A549 (cell line): ENCODE results near the gene FBXW9. TPM values are rescaled to one million over a fixed set of nuclear protein-coding genes. Genes with fewer than 3 reads are reported as not detected.

ENCODE experiments used
- ATAC-seq, 2 experiments: fragments of 200-7000 bp in 1 of 2; fragments of >200 bp in 1 of 2; cut with Nextera tagmentation in 1 of 2; cut with Tn5 transposase in 1 of 2; 3 replicates each; pipeline versions ENCODE4 v1.8.0 to v1.9.1; 2018 to 2020; ENCODE audit warnings: mild to moderate bottlenecking in 1 of 2, moderate library complexity in 1 of 2
- CTCF ChIA-PET: fragments of 300-600 bp; sonication (Branson Sonifier 250); formaldehyde crosslinking; extraction: SDS; loops from one replicate; lab custom pipeline; 2021; ENCODE audit warnings: antibody characterized with exemption, inconsistent platforms; lab: Yijun Ruan, JAX
- POLR2A ChIA-PET: fragments of 350-600 bp; formaldehyde crosslinking; extraction: SDS; loops from one replicate; lab custom pipeline; 2021; ENCODE audit warnings: antibody characterized with exemption, inconsistent platforms; lab: Yijun Ruan, JAX
- DNase-seq, 2 experiments: peaks; one replicate each; pipeline versions ENCODE4 v3.0.0 to v3.0.0-alpha.2; 2011 to 2016; ENCODE audit warnings: low read depth in 1 of 2, low spot score in 1 of 2
- FAIRE-seq: peaks from 2 replicates; lab custom pipeline; 2011; peaks lifted over from hg19 to GRCh38; lab: Jason Lieb, UNC
- H3K27ac ChIP-seq, 2 experiments: fragments of >200 bp; sonication (Bioruptor Twin); formaldehyde crosslinking; 3 replicates each; pipeline ENCODE4 v1.5.1; 2016 to 2017
- H3K4me1 ChIP-seq: fragments of >200 bp; sonication (Bioruptor Twin); formaldehyde crosslinking; 3 replicates; pipeline ENCODE4 v1.6.1; 2016
- H3K4me2 ChIP-seq: fragments of >200 bp; sonication (Bioruptor Twin); formaldehyde crosslinking; 3 replicates; pipeline ENCODE4 v1.6.1; 2016
- H3K4me3 ChIP-seq: fragments of >200 bp; sonication (Bioruptor Twin); formaldehyde crosslinking; 3 replicates; pipeline ENCODE4 v1.5.1; 2016
- H3K9me3 ChIP-seq: fragments of >200 bp; sonication (Bioruptor Twin); formaldehyde crosslinking; 3 replicates; pipeline ENCODE4 v1.6.1; 2016
- ATOH8 ChIP-seq: fragments of 250-450 bp; sonication (Bioruptor Pico); IDR thresholded peaks from 2 replicates; pipeline ENCODE4 v1.5.0; 2020; ENCODE audit warnings: low read depth, mild to moderate bottlenecking, moderate library complexity
- EHMT2 ChIP-seq: fragments of 200-600 bp; sonication (generic); IDR thresholded peaks from 2 replicates; pipeline ENCODE4 v1.6.1; 2016; ENCODE audit warnings: antibody characterized with exemption, low read depth, mild to moderate bottlenecking, moderate library complexity
- EP300 ChIP-seq, 2 experiments: fragments of >200 bp; sonication (Bioruptor Twin); formaldehyde crosslinking; IDR thresholded peaks; 2 replicates in 1 of 2; 3 replicates in 1 of 2; pipeline ENCODE4 v1.6.1; 2016 to 2017
- FOSL2 ChIP-seq, 2 experiments: fragments of 450-650 bp in 1 of 2; fragments of >200 bp in 1 of 2; sonication (Bioruptor Twin) in 1 of 2; formaldehyde crosslinking; IDR thresholded peaks; 2 replicates each; pipeline versions ENCODE4 v1.5.0 to v1.6.1; 2016 to 2020; ENCODE audit warnings: mild to moderate bottlenecking in 1 of 2, moderate library complexity in 1 of 2
- GATA3 ChIP-seq: IDR thresholded peaks from 2 replicates; pipeline ENCODE4 v1.6.1; 2012; ENCODE audit warnings: borderline replicate concordance
- HDAC2 ChIP-seq: fragments of 200-600 bp; sonication (generic); IDR thresholded peaks from 2 replicates; pipeline ENCODE4 v1.6.1; 2016
- HMGXB4 ChIP-seq: fragments of 250-450 bp; sonication (Bioruptor Pico); IDR thresholded peaks from 2 replicates; pipeline ENCODE4 v1.5.0; 2021; ENCODE audit warnings: mild to moderate bottlenecking, moderate library complexity, borderline replicate concordance
- HOXB13 ChIP-seq: fragments of 250-450 bp; sonication (Bioruptor Pico); IDR thresholded peaks from 2 replicates; pipeline ENCODE4 v1.5.0; 2020; ENCODE audit warnings: low read depth, mild to moderate bottlenecking, moderate library complexity
- HOXB5 ChIP-seq: fragments of 250-450 bp; sonication (Bioruptor Pico); IDR thresholded peaks from 2 replicates; pipeline ENCODE4 v1.5.0; 2020; ENCODE audit warnings: mild to moderate bottlenecking, moderate library complexity
- JUNB ChIP-seq: fragments of >200 bp; sonication (Bioruptor Twin); formaldehyde crosslinking; IDR thresholded peaks from 2 replicates; pipeline ENCODE4 v1.6.1; 2016
- KDM1A ChIP-seq: fragments of 200-600 bp; sonication (generic); IDR thresholded peaks from 2 replicates; pipeline ENCODE4 v1.6.1; 2016; ENCODE audit warnings: low read depth, mild to moderate bottlenecking
- MAFK ChIP-seq: fragments of 450-650 bp; IDR thresholded peaks from 2 replicates; pipeline ENCODE4 v1.6.1; 2014; ENCODE audit not compliant: partially characterized antibody
- MAZ ChIP-seq: fragments of 150-350 bp; IDR thresholded peaks from 2 replicates; pipeline ENCODE4 v1.6.1; 2014; ENCODE audit warnings: antibody characterized with exemption, low read depth, low read length, borderline replicate concordance
- NR3C1 ChIP-seq: fragments of >200 bp; sonication (Bioruptor Twin); formaldehyde crosslinking; IDR thresholded peaks from 3 replicates; pipeline ENCODE4 v1.6.1; 2017
- PBX3 ChIP-seq: IDR thresholded peaks from 2 replicates; pipeline ENCODE4 v1.6.1; 2012
- POLR2A ChIP-seq: IDR thresholded peaks from 2 replicates; pipeline ENCODE4 v1.6.1; 2012; ENCODE audit warnings: mild to moderate bottlenecking, low read length
- POLR2AphosphoS2 ChIP-seq: conservative IDR thresholded peaks from 2 replicates; pipeline ENCODE4 v1.6.1; 2012; ENCODE audit warnings: low read length, improper control_type of control experiment, inconsistent platforms
- REST ChIP-seq: fragments of 200-600 bp; sonication (generic); IDR thresholded peaks from 2 replicates; pipeline ENCODE4 v1.6.1; 2016; ENCODE audit warnings: antibody characterized with exemption, mild to moderate bottlenecking, moderate library complexity
- TFCP2L1 ChIP-seq: fragments of 250-450 bp; sonication (Bioruptor Pico); IDR thresholded peaks from 2 replicates; pipeline ENCODE4 v1.5.0; 2021; ENCODE audit warnings: mild to moderate bottlenecking
- ZNF302 ChIP-seq: fragments of 250-450 bp; sonication (Bioruptor Pico); IDR thresholded peaks from 2 replicates; pipeline ENCODE4 v1.9.0; 2021; ENCODE audit warnings: inconsistent platforms, mild to moderate bottlenecking, moderate library complexity
- WGBS: methylation state at CpG from one replicate; pipeline ENCODE4 v1.1.6; 2017; ENCODE audit errors: missing lambda C conversion rate; 5-methylcytosine and 5-hydroxymethylcytosine counted together
- polyA plus RNA-seq, 4 experiments: library from polyadenylated mRNA; depleted of rRNA in 3 of 4; stranded (reverse); fragments of >200 nt; fragmentation: RNase III in 1 of 4; extraction: RNeasy Plus Mini Kit Qiagen cat#74134 plus additional on column Dnase treatment in 1 of 4; gene quantifications; 2 replicates in 3 of 4; 3 replicates in 1 of 4; pipeline ENCODE4 v1.2.3, GENCODE V29; 2011 to 2017

FBXW9 gene
- polyA plus RNA-seq, 2 of the 4 experiments (the other 2 are of a cell fraction) = 5.7 to 8.0 TPM

GRCh38 chr19:12666265-12667048, 30.0 kb downstream of the FBXW9 start, which contains the start of the genes MAN2B1 and WDR83:
MAN2B1 (minus strand) TSS chr19:12666742; CDS start chr19:12666701, 41 bp downstream.
WDR83 (plus strand) TSS chr19:12666807; CDS start chr19:12669791, 2,984 bp downstream.
- peak; percentile 74 to 85 for ATAC-seq
- Histone ChIP-seq H3K4me2 (peak within 1 kb of the TSS; percentile 97), H3K4me3 (peak within 1 kb of the TSS; percentile 90), H3K27ac (peak within 1 kb of the TSS; percentile 82 to 86), H3K9me3 (no peaks in the 10 kb centered on the region), H3K4me1 (peaks cover 11% of the 10 kb centered on the region)
- CTCF ChIA-PET = interaction anchor here (0.6 to 1.3 kb wide), 3 partner anchors 10 to 413 kb away, joined by 3 to 6 read pairs (median 4); no protein-coding TSS in a partner anchor
- DNase-seq = peak; percentile 41 to 73
- FAIRE-seq = no peak
- TF ChIP-seq GATA3 = no peak
- no peak for TF ChIP-seq TFCP2L1 (CRISPR knock-in tag)
- no peak for TF ChIP-seq ZNF302 (CRISPR knock-in tag)
- TF ChIP-seq ATOH8 (CRISPR knock-in tag) = no peak
- no peak for TF ChIP-seq MAZ
- no peak for TF ChIP-seq HDAC2
- TF ChIP-seq POLR2AphosphoS2 = no peak
- no peak for TF ChIP-seq KDM1A
- WGBS = 16% methylated on average over 21 of the region's 46 CpGs
- POLR2A ChIA-PET = interaction anchor here (0.5 to 1.2 kb wide), 5 partner anchors 9 to 56 kb away, joined by 3 to 5 read pairs (median 3); partner anchors contain the start of genes DHPS, ZNF490 and ZNF791

- FAIRE-seq = no peak
- 52% methylated on average over 12 of the region's 12 CpGs for WGBS
- no peak for TF ChIP-seq TFCP2L1 (CRISPR knock-in tag)
- no peak for TF ChIP-seq MAFK
- no peak for TF ChIP-seq POLR2AphosphoS2
- TF ChIP-seq NR3C1 = no peak
- no peak for TF ChIP-seq PBX3
- TF ChIP-seq EHMT2 = no peak
- no peak for TF ChIP-seq GATA3
- no peak for TF ChIP-seq HOXB5
- no peak for TF ChIP-seq JUNB
- no peak for TF ChIP-seq POLR2A
- TF ChIP-seq FOSL2 (IDR thresholded peaks at IDR 0.05) = no peak
- no peak for TF ChIP-seq FOSL2 (CRISPR knock-in tag; IDR thresholded peaks at IDR 0.05)
- TF ChIP-seq ZNF302 (CRISPR knock-in tag) = no peak
- no peak for TF ChIP-seq HMGXB4 (CRISPR knock-in tag)
- TF ChIP-seq EP300 (IDR thresholded peaks at IDR 0.05) = no peak
- no peak for TF ChIP-seq REST
- no peak for TF ChIP-seq HOXB13 (CRISPR knock-in tag)
- peak overlapping the region; percentile 82 to 86; a peak in 5 of 6 replicates for H3K27ac ChIP-seq
- ChIA-PET CTCF (interaction anchor here (0.6 to 1.3 kb wide), 3 partner anchors 11 to 412 kb away, joined by 3 to 6 read pairs (median 4); no protein-coding TSS in a partner anchor), POLR2A (interaction anchor here (0.5 to 1.2 kb wide), 5 partner anchors 10 to 55 kb away, joined by 3 to 5 read pairs (median 3); partner anchors contain the start of genes DHPS, ZNF490 and ZNF791)
- H3K9me3 ChIP-seq = no peaks in the 10 kb centered on the region
- H3K4me3 ChIP-seq = peak overlapping the region; percentile 90
- ATAC-seq = peak in 1 of 2 experiments; percentile 2; a peak in 1 of 6 replicates
- DNase-seq = no peak
- H3K4me1 ChIP-seq = peaks cover 10% of the 10 kb centered on the region
- H3K4me2 ChIP-seq = peak overlapping the region; percentile 97
Measured at GRCh38 chr19:12665671-12666264, 30.7 kb downstream of the FBXW9 start.
